GM12864 (cell line): ENCODE results near the gene BYSL.

ENCODE experiments used
- DNase-seq: peaks from one replicate; pipeline ENCODE4 v3.0.0-alpha.2; 2011; ENCODE audit warnings: low read depth
- H3K4me3 ChIP-seq: 2 replicates; pipeline ENCODE4 v1.5.1; 2011; ENCODE audit warnings: mild to moderate bottlenecking, low read depth, low read length, control low read depth
- TF ChIP-seq, protein P1 (sequence below): IDR thresholded peaks from 2 replicates; pipeline ENCODE4 v1.5.1; 2011; ENCODE audit warnings: low read depth, mild to moderate bottlenecking, moderate library complexity, low read length, control low read depth, inconsistent platforms; ENCODE audit errors: missing control alignments

BYSL gene

GRCh38 chr6:41878961-41879405 is 42.3 kb upstream of the BYSL start:
- DNase-seq = no peak

GRCh38 chr6:41881506-41881905 is 39.8 kb upstream of the BYSL start:
- TF ChIP-seq, protein P1, sequence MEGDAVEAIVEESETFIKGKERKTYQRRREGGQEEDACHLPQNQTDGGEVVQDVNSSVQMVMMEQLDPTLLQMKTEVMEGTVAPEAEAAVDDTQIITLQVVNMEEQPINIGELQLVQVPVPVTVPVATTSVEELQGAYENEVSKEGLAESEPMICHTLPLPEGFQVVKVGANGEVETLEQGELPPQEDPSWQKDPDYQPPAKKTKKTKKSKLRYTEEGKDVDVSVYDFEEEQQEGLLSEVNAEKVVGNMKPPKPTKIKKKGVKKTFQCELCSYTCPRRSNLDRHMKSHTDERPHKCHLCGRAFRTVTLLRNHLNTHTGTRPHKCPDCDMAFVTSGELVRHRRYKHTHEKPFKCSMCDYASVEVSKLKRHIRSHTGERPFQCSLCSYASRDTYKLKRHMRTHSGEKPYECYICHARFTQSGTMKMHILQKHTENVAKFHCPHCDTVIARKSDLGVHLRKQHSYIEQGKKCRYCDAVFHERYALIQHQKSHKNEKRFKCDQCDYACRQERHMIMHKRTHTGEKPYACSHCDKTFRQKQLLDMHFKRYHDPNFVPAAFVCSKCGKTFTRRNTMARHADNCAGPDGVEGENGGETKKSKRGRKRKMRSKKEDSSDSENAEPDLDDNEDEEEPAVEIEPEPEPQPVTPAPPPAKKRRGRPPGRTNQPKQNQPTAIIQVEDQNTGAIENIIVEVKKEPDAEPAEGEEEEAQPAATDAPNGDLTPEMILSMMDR = no peak
- DNase-seq = no peak
- no peak overlapping the region for H3K4me3 ChIP-seq

More at GRCh38 chr6:41878961-41879405, 42.3 kb upstream of the BYSL start:
- H3K4me3 ChIP-seq = no peak overlapping the region
- TF ChIP-seq, protein P1 = no peak

DNA sequence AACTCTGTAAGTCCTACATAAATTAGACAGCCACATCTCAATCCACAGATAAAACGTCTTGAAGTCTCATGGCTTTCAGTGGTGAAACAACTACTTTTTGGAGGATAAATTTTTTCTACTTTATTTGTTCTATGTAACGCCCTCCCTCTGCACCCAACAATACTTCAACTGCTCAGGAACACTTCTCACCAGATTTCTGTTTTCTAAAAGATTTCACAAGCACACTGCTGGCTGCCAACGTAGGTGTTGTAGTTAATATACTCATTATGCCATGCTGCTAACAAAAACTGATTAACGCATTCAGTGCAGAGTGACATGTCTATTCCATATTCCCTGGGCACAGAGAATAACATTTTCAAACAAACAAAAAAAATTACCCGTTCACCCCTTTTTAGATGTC is 36.3 kb upstream of the BYSL start:
- TF ChIP-seq, protein P1 = no peak
- DNase-seq = no peak
- H3K4me3 ChIP-seq = no peak overlapping the region

DNA sequence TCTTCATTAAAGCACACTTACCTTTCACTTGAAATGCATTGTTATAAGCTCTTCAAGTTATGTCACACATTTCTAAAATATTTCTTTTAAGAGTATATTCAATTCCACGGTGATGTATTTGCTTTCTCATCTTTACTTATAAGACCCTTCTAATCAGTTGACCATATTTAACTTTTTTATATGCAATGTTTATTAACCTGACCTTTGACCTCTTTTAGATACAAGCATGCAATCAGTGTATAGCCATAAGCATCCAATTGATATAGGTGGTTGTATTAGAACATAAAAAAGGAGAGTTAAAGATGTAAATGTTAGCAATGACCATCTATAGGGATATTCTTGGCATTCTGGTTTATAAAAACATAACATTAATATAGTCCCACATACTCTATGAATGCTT is 35.4 kb upstream of the BYSL start:
- DNase-seq = no peak
- H3K4me3 ChIP-seq = no peak overlapping the region
- TF ChIP-seq, protein P1 = no peak

DNA sequence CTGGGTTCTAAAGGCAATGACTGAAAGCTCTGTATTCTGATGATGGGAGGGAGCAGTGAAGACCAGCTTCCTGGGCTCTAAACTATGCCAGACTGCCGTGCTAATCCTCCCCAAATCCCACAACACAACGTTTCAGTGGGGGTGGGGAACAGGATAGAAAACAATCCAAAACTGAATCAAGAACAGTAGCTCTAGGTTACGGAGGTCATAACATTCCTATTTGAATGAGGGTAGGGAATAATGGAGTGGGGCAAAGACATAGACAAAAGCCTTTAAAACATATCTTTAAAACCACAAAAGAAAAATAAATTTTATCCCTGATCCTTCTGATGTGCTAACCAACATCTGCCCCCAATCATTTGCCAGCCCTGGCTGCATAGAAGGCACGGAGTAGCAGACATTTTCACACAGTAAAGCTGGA is 34.0 kb upstream of the BYSL start:
- no peak for DNase-seq
- H3K4me3 ChIP-seq = no peak overlapping the region
- TF ChIP-seq, protein P1 = no peak

GRCh38 chr6:41892921-41893564 is 28.3 kb upstream of the BYSL start:
- TF ChIP-seq, protein P1 = no peak
- no peak for DNase-seq
- no peak overlapping the region for H3K4me3 ChIP-seq
